ENCODE measurements around the gene BRF1.
"Not testable (repeated sequence)": the region's sequence is repeated elsewhere in the genome, so short reads cannot be mapped to it uniquely, and the experiment has no call there.

The BRF1 gene, protein sequence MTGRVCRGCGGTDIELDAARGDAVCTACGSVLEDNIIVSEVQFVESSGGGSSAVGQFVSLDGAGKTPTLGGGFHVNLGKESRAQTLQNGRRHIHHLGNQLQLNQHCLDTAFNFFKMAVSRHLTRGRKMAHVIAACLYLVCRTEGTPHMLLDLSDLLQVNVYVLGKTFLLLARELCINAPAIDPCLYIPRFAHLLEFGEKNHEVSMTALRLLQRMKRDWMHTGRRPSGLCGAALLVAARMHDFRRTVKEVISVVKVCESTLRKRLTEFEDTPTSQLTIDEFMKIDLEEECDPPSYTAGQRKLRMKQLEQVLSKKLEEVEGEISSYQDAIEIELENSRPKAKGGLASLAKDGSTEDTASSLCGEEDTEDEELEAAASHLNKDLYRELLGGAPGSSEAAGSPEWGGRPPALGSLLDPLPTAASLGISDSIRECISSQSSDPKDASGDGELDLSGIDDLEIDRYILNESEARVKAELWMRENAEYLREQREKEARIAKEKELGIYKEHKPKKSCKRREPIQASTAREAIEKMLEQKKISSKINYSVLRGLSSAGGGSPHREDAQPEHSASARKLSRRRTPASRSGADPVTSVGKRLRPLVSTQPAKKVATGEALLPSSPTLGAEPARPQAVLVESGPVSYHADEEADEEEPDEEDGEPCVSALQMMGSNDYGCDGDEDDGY

DNA sequence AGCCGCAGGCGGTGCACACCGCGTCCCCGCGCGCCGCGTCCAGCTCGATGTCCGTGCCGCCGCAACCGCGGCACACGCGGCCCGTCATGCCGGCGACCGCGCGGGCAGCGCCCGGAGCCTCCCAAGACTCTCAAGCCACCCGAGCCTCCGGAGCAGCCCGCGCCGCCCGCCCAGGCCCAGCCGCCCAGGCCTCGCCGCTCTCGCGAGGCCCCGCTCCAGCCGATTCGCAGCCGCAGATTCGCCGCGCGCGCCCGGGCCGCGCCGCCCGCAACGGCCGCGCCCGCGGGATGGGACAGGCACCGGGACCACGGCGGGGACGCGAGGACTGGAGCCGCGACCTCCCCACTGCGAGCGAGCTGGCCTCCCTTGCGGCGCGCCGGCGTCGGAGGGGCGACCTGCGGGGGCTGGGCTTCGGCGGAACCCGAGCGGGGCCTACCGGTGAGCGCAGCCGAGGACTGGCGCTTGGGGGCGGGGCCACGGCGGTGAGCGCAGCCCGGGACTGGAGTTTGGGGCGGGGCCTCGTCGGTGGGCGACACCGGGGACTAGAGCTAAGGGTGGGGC, at the start of gene BRF1:
Gene BRF1, minus strand, starts transcription at position 460 of the 561 bp plus-strand sequence. Its CDS starts 372 bp downstream, at position 88.
- DNase-seq: no peak

DNA sequence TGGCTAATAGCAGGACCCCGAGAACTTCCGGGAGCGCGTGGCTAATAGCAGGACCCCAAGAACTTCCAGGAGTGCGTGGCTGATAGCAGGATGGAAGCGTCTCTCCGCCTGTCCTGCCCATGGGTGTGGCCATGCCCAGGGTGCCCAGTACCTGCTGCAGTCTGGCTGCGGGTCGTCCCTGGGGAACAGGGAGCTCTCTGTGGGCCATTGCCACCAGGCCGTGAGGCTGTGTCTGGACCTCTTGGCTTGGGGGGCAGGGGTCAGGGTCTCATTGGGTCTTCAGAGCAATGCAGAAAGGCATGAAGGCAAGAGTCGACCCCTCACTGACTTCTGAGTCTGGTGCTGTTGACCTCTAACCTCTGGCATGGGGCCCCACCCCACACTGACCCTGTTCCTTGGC, 49.2 kb upstream of the BRF1 start:
- no peak for DNase-seq

DNA sequence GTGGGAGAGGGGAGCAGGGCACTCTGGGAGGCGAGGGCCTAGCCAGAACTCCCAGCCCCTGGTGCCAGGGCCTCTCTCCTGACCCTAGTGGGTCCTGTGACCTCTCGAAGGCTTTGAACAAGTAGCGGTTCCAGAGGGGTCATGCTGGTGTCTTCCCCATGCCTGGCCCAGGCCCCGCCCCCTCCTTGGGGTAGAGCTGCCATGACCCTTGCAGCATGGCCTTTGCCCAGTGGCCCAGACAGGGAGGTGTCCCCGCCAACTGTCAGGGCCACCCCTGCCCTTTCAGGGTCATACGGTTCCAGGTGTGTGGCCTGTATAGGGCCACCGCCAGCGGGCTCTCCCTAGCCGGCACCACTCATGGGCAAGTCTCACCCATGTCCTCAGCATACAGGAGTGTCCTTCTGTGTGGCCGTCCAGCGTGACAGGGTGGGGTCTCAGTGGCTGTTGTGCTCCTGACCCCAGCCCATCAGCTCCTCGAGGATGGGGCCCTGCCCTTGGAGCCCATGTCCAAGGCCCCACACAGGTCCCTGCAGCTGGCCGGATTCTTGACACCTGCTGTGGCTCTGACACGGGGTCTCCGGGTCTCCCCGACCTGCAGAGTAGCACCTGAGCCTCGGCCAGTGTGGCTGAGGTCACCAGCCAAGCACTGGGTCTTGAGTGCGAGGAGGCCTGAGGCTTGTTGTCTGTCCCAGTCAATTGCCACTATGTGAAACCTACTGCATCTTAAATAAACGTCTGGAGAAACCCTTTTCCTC, 48.3 kb upstream of the BRF1 start:
- DNase-seq: no peak

DNA sequence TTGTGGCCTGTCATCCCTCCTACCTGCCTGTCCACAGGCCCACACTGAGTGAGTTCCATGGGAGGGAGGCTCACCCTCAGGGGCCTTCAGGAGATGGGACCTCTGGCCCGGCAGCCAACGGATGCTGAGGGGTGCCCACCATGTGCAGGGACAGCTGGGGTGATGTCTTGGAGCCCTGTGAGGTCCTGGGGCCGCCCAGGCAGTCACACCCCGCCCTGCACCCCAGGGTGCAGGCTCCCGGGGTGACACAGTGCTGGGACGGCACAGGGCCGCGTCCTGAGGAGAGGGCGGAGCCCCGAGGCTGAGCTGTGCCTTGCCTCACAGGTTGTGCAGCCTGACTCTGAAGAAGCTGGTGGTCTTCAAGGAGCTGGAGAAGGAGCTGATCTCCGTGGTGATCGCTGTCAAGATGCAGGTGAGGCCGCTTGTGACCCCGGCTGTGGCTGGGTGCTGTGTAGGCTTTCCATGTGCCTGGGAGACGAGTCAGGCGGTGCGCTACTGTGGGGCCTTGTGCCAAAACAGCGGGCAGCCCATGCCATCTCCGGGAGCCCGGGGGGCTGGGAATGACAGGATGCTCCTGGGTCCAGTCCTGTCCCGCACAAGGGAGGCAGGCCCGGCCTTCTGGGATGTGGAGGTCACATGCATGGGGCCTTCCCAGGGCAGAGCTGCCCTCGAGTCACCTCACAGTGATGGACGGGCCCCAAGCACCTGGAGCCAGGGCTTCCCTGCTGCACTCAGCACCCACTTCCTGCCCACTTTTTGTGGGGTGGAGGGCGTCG, 47.6 kb upstream of the BRF1 start:
- no peak for DNase-seq

DNA sequence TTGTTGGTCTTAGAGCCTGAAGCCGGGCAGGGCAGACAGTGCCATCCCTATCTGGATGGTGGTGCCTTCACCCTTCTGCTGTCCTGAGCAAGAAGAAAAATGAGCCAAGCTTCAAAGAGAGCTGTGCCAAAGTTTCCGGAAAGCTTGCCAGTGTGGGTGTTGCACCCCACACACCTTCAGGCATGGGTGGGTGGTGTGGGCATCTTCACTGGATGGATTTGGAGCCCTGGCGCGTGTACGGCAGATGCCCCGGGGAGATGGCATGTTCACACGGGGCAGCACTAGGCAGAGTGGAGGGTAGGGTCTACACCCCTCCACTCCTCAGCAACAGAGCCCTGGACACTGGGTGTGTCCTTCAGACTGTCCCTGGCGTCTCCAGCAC, 46.8 kb upstream of the BRF1 start:
- DNase-seq: no peak

DNA sequence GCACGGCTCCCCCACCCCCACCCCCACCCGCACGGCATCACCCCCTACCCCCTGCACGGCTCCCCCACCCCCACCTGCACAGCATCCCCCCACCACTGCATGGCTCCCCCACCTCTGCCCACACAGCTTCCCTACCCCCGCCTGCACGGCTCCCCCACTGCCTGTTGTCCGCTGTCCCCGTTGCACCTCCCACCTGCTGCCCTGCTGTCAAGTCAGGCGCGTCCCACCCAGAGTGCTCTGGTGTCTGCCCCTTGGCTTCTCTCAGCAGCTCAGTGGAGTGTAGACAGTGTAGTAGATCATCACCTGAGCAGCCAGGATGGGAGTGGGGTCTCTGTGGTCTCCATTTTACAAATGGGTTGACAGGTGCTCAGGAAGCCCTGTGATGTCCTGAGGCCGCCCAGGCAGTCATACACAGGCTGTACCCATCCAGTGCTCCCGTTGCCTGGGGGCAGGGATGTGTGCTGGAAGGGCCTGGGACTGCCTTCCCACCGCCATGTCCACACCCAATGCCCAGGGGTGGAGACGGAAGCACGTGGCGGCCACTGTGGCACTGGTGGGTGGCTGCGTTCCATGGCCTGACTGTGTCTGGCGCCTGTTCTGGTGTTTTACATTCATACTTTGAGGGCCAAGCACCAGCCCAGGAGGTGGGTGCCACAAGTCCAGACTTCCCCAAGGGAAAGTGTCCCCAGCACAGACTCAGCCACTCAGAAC, 46.2 kb upstream of the BRF1 start:
- DNase-seq: no peak

DNA sequence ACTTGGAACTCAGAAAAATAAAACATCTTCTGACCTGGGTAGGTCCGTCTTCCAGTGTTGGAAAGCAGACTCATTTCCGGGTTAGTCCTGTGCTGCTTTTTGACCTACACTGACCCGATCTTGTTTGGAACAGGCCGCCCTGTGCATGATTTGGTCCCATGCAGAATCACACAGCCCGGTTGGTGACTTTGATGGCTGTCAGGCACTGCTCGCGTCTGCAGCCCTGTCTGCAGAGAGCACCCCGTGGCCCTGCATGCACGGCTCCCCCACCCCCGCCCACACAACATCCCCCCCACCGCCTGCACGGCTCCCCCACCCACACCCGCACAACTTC, 45.4 kb upstream of the BRF1 start:
- DNase-seq: no peak

DNA sequence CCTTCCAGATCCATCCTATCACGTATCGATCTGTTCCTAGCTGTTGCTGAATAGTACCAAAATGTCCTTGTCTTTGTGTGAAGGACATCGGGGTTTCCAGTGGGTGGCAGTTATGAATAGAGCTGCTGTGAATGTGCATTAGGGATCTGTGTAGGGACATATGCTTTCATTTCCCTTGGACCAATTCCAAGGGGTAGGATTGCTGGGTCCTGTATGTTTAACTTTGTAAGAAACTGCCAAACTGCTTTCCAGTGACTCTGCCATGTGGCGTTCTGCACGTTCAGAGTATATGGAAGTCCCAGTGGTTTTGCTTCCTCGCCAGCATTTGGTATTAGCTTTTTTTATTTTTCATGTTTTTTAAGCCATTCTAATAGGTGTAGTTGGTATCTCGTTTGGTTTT, 42.4 kb upstream of the BRF1 start:
- no peak for DNase-seq

DNA sequence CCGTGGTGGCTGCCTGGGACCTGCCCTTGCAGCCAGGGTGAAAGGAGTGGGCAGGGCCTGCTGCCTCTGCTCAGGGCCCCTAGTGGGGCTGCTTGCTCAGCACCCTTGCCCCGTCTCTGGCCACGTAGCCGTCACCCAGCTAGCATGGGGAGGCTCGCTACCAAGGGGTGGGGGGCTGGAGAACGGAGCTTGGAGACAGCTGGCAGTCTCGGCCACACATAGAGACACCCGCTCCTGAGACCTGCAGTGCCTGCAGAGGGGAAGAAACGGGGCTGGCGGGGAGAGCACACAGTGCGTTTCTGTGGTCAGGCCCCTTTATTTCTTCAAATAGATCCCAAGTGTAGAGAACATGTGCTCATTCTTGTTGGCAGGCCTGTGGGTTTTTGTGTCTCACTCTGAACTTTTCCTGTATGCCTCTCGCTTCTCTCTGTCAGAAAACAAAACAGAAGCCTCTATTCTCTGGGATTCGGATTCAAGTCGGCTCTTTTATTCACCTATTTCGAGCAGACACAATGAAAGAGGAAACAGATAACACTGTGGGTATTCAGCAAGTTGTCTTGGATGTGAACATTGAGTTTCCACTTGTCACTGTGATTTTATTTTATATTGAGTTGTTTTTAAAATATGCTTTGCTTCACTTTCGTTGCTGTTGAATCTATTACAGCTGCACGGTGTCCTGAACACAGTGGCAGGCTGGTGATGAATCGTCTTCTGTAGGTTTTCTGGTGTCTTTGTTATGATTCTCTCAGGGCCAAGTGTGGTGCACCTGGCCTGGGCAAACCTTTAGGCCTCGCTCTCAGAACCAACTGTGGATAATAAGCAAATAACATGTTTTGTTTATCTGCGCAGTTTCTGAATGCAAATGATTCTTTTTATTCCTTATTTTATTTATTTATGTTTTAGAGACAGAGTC, 40.3 kb upstream of the BRF1 start:
- DNase-seq: no peak

DNA sequence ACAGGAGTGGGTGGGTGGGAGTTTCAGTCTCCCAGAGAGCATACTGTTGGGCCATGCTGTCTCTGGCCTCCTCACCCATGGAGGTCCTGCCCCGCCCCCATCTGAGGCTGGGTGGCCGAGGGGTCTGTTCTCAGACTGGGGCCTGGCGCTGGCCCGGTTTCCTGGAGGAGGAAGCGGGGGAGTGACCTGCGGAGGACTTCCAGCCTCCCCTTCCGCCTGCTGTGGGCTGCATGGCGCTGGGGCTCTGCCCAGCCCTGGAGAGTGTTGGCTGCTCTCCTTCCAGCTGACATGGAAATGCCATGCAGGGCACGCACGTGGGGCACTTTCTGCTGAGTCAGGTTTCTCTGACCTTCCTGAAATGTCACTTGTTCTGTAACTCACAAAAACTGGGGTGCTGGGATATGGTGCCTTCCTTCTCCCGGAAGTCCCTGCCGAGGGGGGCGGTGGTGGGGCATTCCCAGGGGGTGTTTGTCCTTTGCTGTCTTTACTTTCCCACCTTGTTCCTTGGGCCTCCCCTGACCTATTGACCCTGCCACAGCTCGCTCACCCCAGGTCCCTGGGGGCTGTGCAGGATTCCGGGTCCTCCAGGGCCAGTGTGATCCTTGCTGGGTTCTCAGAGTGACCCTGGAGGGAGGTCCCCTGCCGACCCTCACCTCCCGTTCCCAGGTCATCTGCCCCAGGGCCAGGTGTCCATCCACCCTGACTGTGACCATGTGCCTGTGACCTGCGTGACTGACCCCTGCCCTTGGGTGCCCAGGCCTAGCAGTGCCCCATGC, 37.4 kb upstream of the BRF1 start:
- no peak for DNase-seq

DNA sequence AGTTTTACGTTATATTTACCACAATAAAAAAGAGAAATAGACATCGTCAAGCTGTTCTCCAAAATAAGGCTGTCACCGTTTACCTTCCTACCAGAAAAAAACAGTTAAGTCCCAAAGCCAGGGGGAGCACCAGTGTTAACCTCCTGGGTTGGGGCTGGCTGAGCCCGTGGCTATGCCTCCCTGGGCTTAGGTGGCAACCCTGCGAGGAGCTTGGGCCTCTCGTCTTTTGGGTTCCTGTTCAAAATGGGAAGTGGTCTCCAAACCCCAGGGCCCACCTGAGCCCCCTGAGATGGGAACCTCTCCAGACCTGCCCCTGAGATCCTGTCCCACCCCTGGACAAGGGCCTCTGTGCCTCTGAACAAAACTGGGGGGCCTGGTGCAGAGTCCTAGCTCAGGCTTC, 36.6 kb upstream of the BRF1 start:
- no peak for DNase-seq

DNA sequence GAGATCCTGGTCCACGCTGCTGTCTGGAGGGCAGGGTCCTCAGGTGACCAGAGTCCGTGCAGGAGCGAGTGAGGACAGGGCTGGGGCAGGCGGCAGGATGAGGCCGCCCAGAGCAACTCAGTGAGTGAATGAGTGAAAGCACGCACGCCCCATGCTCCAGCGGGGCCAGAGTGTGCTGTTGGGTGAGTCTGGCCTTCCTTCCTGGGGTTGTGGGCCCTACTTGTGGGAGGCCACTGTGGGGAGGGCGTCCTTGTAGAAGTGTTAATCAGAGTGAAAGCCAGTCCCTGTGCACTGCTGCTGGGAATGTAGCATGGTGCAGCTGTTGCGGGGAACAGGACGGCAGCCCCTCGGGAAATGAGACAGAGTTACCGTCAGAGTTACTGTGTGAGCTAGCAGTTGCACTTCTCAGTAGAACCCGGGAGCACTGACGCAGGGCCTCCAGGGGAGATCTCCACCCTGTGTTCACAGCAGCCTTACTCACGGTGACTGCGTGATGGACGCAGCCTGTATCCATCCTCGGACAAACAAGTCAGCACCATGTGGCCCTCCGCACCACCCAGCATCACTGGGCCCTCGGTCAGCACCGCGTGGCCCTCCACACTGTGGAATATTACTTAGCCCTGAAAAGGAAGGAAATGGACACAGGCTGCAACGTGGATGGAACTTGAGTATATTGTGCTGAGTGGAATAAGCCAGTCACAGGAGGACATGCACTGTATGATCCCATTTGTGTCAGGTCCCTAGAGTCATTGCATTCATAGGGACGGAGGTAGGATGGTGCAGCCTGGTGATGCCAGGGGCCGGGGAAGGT, 35.9 kb upstream of the BRF1 start:
- no peak for DNase-seq

DNA sequence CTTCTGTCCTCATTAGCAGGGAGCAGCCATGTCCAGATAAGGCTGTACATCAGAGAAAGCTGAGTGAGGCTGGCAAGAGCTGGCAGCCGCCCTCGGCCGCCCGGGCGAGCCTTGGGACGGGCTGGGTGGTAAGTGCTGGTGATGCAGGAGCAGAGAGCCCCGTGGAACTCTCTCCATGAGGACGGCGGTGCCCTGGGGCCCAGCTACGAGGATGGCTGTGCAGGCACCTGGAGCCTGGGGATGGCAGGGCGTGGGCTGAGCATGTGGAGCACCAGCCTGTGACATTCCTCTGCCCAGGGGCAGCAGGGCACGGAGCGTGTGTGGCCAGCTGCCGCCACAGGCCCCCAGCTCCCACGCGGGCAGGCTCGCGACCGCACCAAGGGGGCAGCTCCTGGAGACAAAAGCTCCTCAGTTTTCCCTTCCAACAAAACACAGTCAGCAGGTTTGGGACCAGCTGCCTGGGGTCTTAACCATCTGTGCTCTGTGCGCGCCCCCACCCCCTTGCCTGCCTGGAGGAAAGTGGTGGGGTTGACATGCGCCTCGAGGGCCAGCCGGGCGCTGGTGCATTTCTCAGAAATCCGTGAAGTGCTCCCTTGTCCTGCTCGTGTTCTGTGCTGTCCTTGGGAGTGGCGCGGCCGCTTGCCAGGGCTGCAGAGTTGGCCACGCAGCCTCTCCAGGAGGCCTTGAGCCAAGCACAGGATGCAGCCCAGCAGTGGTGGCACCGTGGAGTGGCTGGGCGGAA, 35.1 kb upstream of the BRF1 start:
- no peak for DNase-seq

DNA sequence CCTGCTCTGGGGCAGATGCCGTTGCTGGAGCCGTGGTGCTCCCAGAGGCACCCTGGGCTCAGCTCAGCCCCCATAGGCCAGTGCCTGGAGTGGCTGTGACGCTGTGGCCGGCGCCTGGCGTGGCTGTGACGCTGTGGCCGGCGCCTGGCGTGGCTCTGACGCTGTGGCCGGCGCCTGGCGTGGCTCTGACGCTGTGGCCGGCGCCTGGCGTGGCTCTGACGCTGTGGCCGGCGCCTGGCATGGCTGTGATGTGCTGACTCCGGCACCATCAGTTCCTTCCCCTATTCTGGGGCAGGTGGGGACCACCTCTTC, 34.4 kb upstream of the BRF1 start:
- DNase-seq: not testable (repeated sequence)

DNA sequence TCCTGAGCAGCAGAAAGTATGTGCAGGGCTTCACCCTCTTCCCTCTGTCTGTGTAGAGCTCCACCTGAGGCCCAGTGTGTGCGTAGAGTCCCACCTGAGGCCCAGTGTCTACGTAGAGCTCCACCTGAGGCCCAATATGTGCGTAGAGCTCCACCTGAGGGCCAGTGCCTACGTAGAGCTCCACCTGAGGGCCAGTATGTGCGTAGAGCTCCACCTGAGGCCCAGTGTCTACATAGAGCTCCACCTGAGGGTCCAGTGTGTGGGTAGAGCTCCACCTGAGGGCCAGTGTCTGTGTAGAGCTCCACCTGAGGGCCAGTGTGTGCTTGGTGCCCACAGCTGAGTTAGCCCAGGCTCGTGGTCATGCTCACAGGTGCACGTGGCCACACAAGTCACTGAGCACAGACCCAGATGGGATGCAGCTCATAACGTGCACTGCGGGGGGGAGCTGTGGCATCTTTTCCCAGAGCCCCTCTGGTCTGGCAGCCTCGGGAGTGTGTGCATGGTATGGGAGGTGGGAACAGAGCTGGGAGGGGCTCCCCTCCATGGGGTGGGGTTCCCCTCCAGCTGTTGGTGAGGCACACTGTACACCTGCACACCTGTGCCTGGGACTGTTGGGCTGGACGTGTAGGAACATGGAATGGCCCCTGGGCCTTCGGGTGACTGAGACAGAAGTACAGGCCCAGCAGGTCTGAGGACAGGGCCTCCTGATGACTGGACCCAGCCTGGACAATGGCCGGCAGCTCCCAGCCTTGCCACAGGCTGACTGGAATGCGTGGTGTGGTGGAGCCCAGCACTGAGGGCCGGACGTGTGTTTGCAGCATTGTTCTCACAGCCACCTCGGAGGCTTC, 33.8 kb upstream of the BRF1 start:
- DNase-seq: no peak

DNA sequence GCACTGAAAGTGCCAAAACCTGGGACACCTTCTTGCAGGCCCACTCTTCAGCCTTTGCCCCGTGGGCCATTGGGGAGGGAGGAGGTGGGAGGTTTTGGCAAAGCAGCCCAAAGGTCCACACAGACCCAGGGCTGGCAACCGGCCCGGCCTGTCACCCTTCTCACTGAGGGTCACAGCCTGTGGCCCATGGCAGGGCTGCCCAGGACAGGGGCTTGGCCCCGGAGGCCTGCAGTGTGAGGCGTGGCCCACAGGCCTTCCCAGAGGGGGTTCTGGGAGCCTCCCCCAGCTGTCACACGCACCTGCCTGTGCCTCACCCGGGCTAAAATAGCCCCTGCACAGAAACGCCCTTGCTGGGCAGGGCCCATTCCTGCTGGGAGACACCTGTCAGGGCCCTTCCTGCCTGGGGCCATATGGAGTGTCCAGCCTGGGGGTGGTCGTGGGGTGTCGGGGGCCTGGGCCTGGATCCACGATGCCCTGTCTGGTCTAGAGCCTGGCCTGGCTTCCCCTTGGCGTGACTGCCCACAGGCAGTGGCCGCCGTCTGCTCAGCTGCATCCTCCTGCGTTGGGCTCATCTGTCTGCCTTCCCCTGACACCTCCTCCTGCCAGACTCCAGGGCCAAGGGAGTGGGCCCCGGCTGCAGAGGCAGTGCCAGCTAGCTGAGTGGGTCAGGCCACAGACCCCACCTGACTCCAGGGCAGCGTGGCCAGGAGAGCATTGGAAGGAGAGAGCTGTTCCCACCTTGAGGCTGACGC, 33.0 kb upstream of the BRF1 start:
- DNase-seq: no peak

DNA sequence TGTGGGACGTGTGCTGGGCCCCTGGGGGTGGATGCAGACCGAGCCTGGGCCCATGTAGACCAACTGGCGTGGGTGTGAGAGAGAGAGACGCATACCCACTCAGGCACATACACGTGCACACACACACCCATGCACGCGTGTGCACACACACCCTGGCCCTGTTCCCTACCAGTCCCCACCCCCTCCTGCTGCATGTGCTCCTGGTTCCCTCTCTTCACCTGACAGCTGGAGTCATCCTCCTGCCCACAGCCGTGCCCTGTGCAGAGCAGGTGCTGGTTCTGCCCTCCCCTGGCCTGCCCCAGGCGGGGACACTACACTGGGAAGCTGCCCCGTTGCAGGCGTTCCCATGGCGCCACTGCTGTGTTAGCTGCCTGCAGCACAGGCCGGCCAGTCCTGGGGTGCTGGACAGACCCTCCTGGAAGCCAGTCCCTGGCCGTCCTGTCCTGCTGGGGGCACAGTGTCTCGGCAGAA, 32.3 kb upstream of the BRF1 start:
- no peak for DNase-seq
